ENCODE data around the gene PRAMEF33. TPM values are rescaled to one million over a fixed set of nuclear protein-coding genes. Genes with fewer than 3 reads are reported as not detected.

PRAMEF33 gene
- total RNA-seq, result not detected in 2 replicates

GRCh38 chr1:13303239-13303638 is at the start of gene PRAMEF33:
Gene PRAMEF33 (plus strand): TSS chr1:13303539. CDS start chr1:13305955, 2,416 bp downstream.

GRCh38 chr1:13253898-13254297 is 49.4 kb upstream of the PRAMEF33 start, which contains the start of gene PRAMEF5:
Gene PRAMEF5 (plus strand): TSS chr1:13254198. CDS start chr1:13259269, 5,071 bp downstream.

GRCh38 chr1:13285037-13285436 is 18.3 kb upstream of the PRAMEF33 start, which contains the start of gene PRAMEF8:
Gene PRAMEF8 (minus strand): TSS chr1:13285137. CDS start chr1:13284091, 1,046 bp downstream.

GRCh38 chr1:13315281-13315680 is 11.9 kb downstream of the PRAMEF33 start, which contains the start of gene PRAMEF15:
Gene PRAMEF15 (plus strand): TSS chr1:13315581. CDS start chr1:13318408, 2,827 bp downstream.

GRCh38 chr1:13347034-13347433 is 43.7 kb downstream of the PRAMEF33 start, which contains the start of gene PRAMEF14:
Gene PRAMEF14 (minus strand): TSS chr1:13347134. CDS start chr1:13345314, 1,820 bp downstream.

Other genes with a start within 250 kb of the PRAMEF33 start
- gene PRAMEF27, start 247.0 kb upstream of the PRAMEF33 start, total RNA-seq, result not detected in 2 replicates
- gene HNRNPCL3, start 242.8 kb upstream of the PRAMEF33 start, total RNA-seq, result not detected in 2 replicates
- not detected in 2 replicates for gene PRAMEF25, start 232.8 kb upstream of the PRAMEF33 start, total RNA-seq
- not detected in 2 replicates for gene HNRNPCL2, start 186.7 kb upstream of the PRAMEF33 start, total RNA-seq
- not detected in 2 replicates for gene PRAMEF26, start 147.5 kb upstream of the PRAMEF33 start, total RNA-seq
- gene HNRNPCL4, start 137.9 kb upstream of the PRAMEF33 start, total RNA-seq, result not detected in 2 replicates
- gene PRAMEF9, start 131.7 kb upstream of the PRAMEF33 start, total RNA-seq, result not detected in 2 replicates
- gene PRAMEF13, start 102.1 kb upstream of the PRAMEF33 start, total RNA-seq, result not detected in 2 replicates
- gene PRAMEF18, start 77.4 kb upstream of the PRAMEF33 start, total RNA-seq, result not detected in 2 replicates
- not detected in 2 replicates for gene PRAMEF5, start 49.3 kb upstream of the PRAMEF33 start, total RNA-seq
- gene PRAMEF8, start 18.4 kb upstream of the PRAMEF33 start, total RNA-seq, result not detected in 2 replicates
- gene PRAMEF15, start 12.0 kb downstream of the PRAMEF33 start, total RNA-seq, result not detected in 2 replicates
- not detected in 2 replicates for gene PRAMEF14, start 43.6 kb downstream of the PRAMEF33 start, total RNA-seq
- not detected in 2 replicates for gene PRAMEF19, start 68.4 kb downstream of the PRAMEF33 start, total RNA-seq
- gene PRAMEF17, start 86.1 kb downstream of the PRAMEF33 start, total RNA-seq, result not detected in 2 replicates
- gene PRAMEF20, start 106.9 kb downstream of the PRAMEF33 start, total RNA-seq, result not detected in 2 replicates
- gene LRRC38, start 210.5 kb downstream of the PRAMEF33 start, total RNA-seq, result 0.38 TPM in 1 of 2 replicates, not detected in the other

Data from endothelial cell of coronary artery (primary cell).